ENCODE measurements around the gene ZMAT3. TPM values are rescaled to one million over a fixed set of nuclear protein-coding genes. Genes with fewer than 3 reads are reported as not detected.

Gene ZMAT3
- polyA plus RNA-seq, 3 donors: 7.6 to 9.7 (median 7.7) TPM

Other genes starting within 250 kb of the ZMAT3 start
- gene PIK3CA, start 76.5 kb upstream of the ZMAT3 start, polyA plus RNA-seq (ENCODE audit: insufficient read length in 3 of 3): 10 to 100 TPM; 22.9 to 24.7 (median 23.4) TPM
- 1 to 10 TPM; 5.7 to 7.9 (median 7.4) TPM for gene KCNMB3, start 179.3 kb upstream of the ZMAT3 start, polyA plus RNA-seq (ENCODE audit: insufficient read length in 3 of 3)

All from renal pelvis (tissue), 3 donors.